Stimulated activated CD4-positive, alpha-beta T cell treated with anti-CD3 and anti-CD28 coated beads, TNF-alpha, amount 100 ng/mL, for 48 hours (primary cell): ENCODE data around the gene NMB.
"Not testable (repeated sequence)": the region's sequence is repeated elsewhere in the genome, so short reads cannot be mapped to it uniquely, and the experiment has no call there.

Source experiments
- DNase-seq, 3 donors: peaks; one replicate each; pipeline ENCODE4 v3.0.0-alpha.2; 2020; ENCODE audit warnings: low read depth in 3 of 3

The NMB gene

GRCh38 chr15:84658080-84658787 is at the start of gene NMB:
NMB (minus strand) TSS chr15:84658199; CDS start chr15:84658152, 47 bp downstream.
- peak; percentile 60 to 69 (median 62) for DNase-seq

GRCh38 chr15:84703808-84704207 is 45.8 kb upstream of the NMB start:
- no peak for DNase-seq

GRCh38 chr15:84702961-84703482 is 45.0 kb upstream of the NMB start:
- no peak for DNase-seq

- no peak for DNase-seq
Measured at GRCh38 chr15:84699538-84700191, 41.7 kb upstream of the NMB start.

GRCh38 chr15:84697236-84697990 is 39.4 kb upstream of the NMB start:
- no peak for DNase-seq

GRCh38 chr15:84696757-84697156 is 38.8 kb upstream of the NMB start:
- no peak for DNase-seq

- DNase-seq: no peak
Measured at GRCh38 chr15:84690342-84690741, 32.3 kb upstream of the NMB start.

GRCh38 chr15:84689858-84690257 is 31.9 kb upstream of the NMB start:
- DNase-seq: no peak

- DNase-seq: not testable (repeated sequence)
Measured at GRCh38 chr15:84686446-84686845, 28.4 kb upstream of the NMB start.

- no peak for DNase-seq
Measured at GRCh38 chr15:84685304-84685703, 27.3 kb upstream of the NMB start.

GRCh38 chr15:84684092-84684491 is 26.1 kb upstream of the NMB start:
- DNase-seq: no peak

- no peak for DNase-seq
Measured at GRCh38 chr15:84681831-84682230, 23.8 kb upstream of the NMB start.

- DNase-seq: no peak
Measured at GRCh38 chr15:84671211-84671610, 13.2 kb upstream of the NMB start.

- peak in 2 of 3 donors; percentile 44 to 54 for DNase-seq
Measured at GRCh38 chr15:84669726-84670125, 11.7 kb upstream of the NMB start.

GRCh38 chr15:84668221-84668982 is 10.4 kb upstream of the NMB start:
- DNase-seq: no peak

GRCh38 chr15:84666373-84666772 is 8.4 kb upstream of the NMB start:
- no peak for DNase-seq

- no peak for DNase-seq
Measured at GRCh38 chr15:84661001-84661400, 3.0 kb upstream of the NMB start.

GRCh38 chr15:84659904-84660781 is 2.1 kb upstream of the NMB start:
- DNase-seq: no peak

GRCh38 chr15:84658788-84659411 is 901 bp upstream of the NMB start:
- no peak for DNase-seq

- no peak for DNase-seq
Measured at GRCh38 chr15:84657748-84658079, 285 bp downstream of the NMB start.
